NCI-H460 (cell line): ENCODE measurements around the gene RNASE13. TPM values are rescaled to one million over a fixed set of nuclear protein-coding genes. Genes with fewer than 3 reads are reported as not detected.
"Not testable (repeated sequence)": the region's sequence is repeated elsewhere in the genome, so short reads cannot be mapped to it uniquely, and the experiment has no call there.

Source experiments
- DNase-seq: peaks from one replicate; pipeline ENCODE4 v3.0.0-alpha.2; 2016; ENCODE audit warnings: low read depth; ENCODE audit errors: extremely low read depth
- total RNA-seq: library from RNA; depleted of rRNA; stranded (reverse); fragments of >200 nt; shearing (Covaris generic); gene quantifications from 2 replicates; pipeline ENCODE4 v1.2.3, GENCODE V29; 2014

Gene RNASE13
- total RNA-seq, 1 experiment from 2014 or later, result not detected

- DNase-seq, result no peak
Measured at GRCh38 chr14:21043387-21043973, 8.9 kb upstream of the RNASE13 start.

GRCh38 chr14:21042918-21043317, 8.3 kb upstream of the RNASE13 start:
- no peak for DNase-seq

GRCh38 chr14:21041676-21042433, 7.2 kb upstream of the RNASE13 start, which contains the start of gene RNASE7:
RNASE7 (plus strand) TSS chr14:21042362; CDS start chr14:21042993, 631 bp downstream.
- no peak for DNase-seq

- not testable (repeated sequence) for DNase-seq
Measured at GRCh38 chr14:21040941-21041340, 6.3 kb upstream of the RNASE13 start.

GRCh38 chr14:21040370-21040925, 5.8 kb upstream of the RNASE13 start:
- no peak for DNase-seq

- DNase-seq, result peak; percentile 64
Measured at GRCh38 chr14:21039585-21040369, 5.2 kb upstream of the RNASE13 start.

DNA sequence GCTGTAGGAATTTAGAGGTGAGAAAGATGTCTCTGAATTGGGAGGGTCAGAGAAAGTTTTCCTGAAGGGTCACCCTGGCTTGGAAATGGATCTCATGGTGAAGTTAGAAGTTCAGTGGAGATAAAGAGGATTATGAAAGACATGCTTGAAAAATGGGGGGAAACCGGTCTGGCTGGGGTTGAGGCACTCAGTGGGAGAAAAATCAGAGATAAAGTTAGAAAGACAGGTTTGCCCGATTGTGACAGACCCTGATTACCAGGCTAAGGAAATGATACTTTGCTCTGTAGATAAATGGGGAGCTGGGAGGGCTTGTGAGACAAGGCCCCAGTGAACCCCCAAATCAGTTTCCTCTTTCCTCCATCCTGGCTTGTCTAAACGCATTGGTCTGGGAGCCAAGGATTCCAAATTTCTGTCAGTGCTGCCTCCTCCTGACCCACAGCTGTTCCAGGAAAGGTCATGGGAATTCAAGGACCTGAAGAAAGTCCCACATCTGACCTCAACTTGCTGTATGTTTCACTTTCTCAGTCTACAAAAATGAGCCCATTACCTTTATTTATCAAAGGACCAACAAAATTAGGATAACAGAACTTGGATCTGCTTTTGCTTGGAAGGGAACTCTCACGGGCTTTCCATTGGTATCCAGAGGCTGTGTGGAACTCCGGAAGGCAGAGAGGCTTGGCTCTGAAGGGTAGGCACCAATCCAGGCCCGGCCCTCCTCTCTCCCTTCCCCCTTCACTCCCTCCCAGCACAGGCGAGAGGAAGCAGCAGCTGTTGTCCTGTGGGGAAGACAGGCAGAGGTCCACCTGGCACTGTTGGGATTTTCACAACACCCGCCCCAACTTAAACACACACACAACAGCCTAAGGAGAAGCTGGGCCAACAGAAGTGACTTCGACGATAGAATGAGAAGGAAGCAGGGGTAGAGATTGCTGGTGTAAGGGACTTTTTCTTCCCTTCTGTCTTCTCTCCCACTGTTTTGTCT, 4.1 kb upstream of the RNASE13 start:
- no peak for DNase-seq

GRCh38 chr14:21037156-21037555, 2.5 kb upstream of the RNASE13 start:
- DNase-seq, result no peak

DNA sequence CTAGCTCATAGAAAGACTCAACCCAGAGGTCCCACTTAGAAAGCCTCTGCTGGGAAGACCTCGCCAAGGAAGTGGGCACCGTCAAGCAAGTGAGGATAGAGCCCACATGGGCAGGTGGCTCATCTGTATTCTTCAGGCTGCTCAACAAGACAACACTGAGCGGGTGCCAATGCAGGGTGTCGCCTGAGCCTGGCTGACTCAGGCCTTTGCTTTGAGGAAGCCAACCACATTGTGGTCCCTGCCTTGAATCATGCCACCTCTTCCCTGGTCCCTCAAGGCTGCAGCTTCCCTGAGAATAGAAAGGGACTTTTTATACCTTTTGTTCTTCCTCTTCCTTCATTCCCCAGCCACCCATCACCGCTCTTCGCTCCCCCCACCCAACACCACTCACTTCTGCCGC, 2.1 kb upstream of the RNASE13 start:
- DNase-seq, result no peak

DNA sequence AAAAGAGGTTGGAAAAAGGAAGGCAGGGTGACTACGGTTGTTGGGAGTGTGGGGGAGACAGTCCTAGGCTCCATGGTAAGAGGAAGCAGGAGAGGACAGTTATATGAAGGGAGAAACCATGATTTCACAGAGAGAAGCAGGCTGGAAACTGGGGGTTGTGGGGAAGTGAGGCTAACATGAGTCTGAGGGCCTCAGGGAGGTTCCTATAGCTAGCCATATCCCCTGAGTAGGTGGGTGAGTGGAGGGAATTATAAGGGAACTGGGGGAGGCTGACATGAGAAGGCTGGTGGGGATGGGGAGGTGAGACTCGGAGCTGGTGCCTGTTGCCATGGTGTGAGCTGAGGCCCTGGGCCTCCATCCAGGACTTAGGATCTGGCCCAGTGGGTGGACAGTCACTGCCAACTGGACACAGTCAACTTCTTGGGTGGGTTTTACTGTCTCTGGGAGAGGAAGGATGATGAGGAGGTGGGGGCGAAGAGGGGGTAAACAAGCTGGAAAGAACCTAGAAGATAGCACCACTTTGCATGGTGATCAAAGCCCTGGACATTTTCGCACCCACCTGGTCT, 1.4 kb downstream of the RNASE13 start:
- DNase-seq, result no peak

DNA sequence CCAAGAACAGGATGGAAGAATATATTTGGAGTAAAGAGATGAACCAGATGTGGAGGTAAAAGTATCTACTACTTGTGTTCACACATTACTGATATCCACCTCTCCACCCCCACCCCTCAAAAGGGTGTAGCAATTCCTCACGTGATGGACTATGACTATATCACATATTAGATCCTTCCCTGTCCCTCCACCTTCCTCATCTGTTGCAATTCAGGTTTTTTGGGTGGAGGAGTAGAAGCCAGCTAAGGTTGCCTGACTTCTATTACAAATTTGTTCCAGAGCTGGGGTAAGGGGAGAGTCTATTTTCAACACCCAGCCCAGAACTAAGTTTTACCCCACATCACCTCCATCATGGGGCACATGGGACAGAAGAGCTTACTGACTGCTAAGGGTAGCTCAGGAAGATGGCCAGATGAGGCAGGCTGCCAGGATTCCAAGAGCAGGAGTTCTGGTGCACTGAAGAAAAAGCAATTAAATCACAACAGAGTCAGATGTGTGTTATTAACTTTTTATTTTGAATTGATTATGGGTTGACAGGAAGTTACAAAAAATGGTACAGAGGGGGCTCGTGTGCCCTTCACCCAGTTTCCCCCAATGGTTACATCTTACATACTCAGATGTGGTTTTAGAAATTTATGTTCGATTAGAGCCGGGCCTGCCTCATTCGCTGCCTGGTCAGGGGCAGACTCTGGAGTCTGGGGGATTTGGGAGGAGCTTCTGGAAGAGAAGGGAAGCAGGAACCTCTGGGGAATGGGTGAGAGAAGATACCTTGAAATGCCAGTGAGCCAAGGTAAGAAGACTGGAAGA, 2.1 kb downstream of the RNASE13 start:
- no peak for DNase-seq

- no peak for DNase-seq
Measured at GRCh38 chr14:21030531-21030930, 4.1 kb downstream of the RNASE13 start.

DNA sequence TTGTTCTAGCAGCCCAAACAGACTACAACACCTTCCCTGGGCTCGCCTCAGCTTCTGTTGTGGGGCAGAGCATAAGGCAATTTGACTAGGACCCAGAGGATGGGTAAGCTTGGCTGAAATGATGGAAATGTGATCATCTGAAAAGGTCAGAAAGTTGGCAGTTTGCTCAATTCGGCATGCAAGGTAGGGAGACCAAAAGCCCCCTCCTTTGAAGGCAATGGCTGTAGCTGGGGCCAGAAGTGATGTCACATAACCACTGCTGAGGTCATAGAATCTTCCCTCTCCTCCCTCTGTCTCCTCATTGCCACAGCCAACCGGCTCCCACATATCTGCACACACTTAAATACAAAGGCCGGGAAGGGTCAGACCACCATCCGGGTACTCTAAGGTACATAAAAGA, 4.7 kb downstream of the RNASE13 start, which contains the start of gene TPPP2:
Gene TPPP2, plus strand, starts transcription at position 301 of the 400 bp plus-strand sequence. CDS start 365 bp downstream, outside the sequence.
- DNase-seq, result no peak

DNA sequence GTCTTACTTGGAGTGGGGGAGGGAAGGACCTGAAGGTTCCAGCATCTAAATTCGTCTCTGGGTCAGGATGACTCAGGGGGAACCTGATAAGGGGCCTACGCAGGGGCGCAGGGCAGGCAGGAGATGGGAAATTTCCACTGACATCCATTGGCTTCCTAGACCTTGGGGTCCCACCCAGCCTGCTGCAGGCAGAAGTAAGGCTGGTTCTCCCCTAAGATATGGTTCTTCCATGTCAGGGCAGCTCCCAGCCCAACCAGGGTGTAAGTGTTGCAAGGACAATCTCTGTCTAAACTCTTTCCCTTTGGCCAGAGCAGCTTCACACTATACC, 7.7 kb downstream of the RNASE13 start:
- DNase-seq, result no peak

GRCh38 chr14:21026274-21026987, 8.2 kb downstream of the RNASE13 start:
- DNase-seq, result no peak

GRCh38 chr14:21025371-21026273, 9.0 kb downstream of the RNASE13 start:
- no peak for DNase-seq
